22Rv1 (cell line): ENCODE data around the gene CLINT1.

ENCODE experiments used
- ZFX ChIP-seq: fragments of 450-650 bp; IDR thresholded peaks from 2 replicates; pipeline ENCODE4 v1.6.1; 2017; ENCODE audit warnings: antibody characterized with exemption, borderline replicate concordance
- TF ChIP-seq, protein P1 (sequence below): fragments of 450-650 bp; IDR thresholded peaks from 2 replicates; pipeline ENCODE4 v1.5.1; 2017; ENCODE audit warnings: mild to moderate bottlenecking

DNA sequence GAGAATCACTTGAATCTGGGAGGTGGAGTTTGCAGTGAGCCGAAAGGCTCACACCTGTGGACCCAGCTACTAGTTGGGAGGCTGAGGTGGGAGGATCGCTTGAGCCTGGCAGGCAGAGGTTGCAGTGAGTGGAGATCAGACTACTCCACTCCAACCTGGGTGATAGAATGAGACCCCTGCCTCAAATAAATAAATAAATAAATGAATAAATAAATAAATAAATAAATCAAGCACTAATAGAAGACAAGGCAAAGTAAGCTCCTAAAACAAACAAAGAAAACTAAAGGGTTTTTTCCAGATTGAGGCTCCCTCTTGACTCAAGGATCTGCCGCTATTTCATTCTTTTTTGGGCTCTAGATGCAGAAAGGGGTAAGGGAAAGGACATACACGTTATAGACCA lies 34.7 kb upstream of the CLINT1 start:
- TF ChIP-seq, protein P1, sequence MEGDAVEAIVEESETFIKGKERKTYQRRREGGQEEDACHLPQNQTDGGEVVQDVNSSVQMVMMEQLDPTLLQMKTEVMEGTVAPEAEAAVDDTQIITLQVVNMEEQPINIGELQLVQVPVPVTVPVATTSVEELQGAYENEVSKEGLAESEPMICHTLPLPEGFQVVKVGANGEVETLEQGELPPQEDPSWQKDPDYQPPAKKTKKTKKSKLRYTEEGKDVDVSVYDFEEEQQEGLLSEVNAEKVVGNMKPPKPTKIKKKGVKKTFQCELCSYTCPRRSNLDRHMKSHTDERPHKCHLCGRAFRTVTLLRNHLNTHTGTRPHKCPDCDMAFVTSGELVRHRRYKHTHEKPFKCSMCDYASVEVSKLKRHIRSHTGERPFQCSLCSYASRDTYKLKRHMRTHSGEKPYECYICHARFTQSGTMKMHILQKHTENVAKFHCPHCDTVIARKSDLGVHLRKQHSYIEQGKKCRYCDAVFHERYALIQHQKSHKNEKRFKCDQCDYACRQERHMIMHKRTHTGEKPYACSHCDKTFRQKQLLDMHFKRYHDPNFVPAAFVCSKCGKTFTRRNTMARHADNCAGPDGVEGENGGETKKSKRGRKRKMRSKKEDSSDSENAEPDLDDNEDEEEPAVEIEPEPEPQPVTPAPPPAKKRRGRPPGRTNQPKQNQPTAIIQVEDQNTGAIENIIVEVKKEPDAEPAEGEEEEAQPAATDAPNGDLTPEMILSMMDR = no peak
- no peak for TF ChIP-seq ZFX
